ENCODE results near the gene AQP2.

Gene AQP2

GRCh38 chr12:49955899-49956662 lies 5.5 kb downstream of the AQP2 start:
- DNase-seq (ENCODE audit: low spot score): no peak

- DNase-seq (ENCODE audit: low spot score): no peak
These were observed 6.4 kb downstream of the AQP2 start for GRCh38 chr12:49956663-49957569.

- no peak for DNase-seq (ENCODE audit: low spot score)
These were observed 7.0 kb downstream of the AQP2 start for GRCh38 chr12:49957570-49957967.

- peak; percentile 84 for DNase-seq (ENCODE audit: low spot score)
These were observed 9.3 kb downstream of the AQP2 start for GRCh38 chr12:49959685-49960473.

- DNase-seq (ENCODE audit: low spot score): no peak
These were observed 10.1 kb downstream of the AQP2 start for GRCh38 chr12:49960474-49961110.

- no peak for DNase-seq (ENCODE audit: low spot score)
These were observed 10.8 kb downstream of the AQP2 start, which contains the start of gene AQP5 for GRCh38 chr12:49961111-49961922. Gene AQP5 (plus strand): TSS chr12:49961872. CDS start chr12:49962018, 146 bp downstream.

GRCh38 chr12:49961993-49962764 lies 11.6 kb downstream of the AQP2 start:
- DNase-seq (ENCODE audit: low spot score): no peak

- peak; percentile 69 for DNase-seq (ENCODE audit: low spot score)
These were observed 12.6 kb downstream of the AQP2 start for GRCh38 chr12:49962861-49963765.

- no peak for DNase-seq (ENCODE audit: low spot score)
These were observed 13.7 kb downstream of the AQP2 start for GRCh38 chr12:49963976-49964815.

GRCh38 chr12:49964849-49965624 lies 14.5 kb downstream of the AQP2 start:
- DNase-seq (ENCODE audit: low spot score): no peak

GRCh38 chr12:49965836-49966235 lies 15.3 kb downstream of the AQP2 start:
- DNase-seq (ENCODE audit: low spot score): no peak

GRCh38 chr12:49966511-49967041 lies 16.0 kb downstream of the AQP2 start:
- DNase-seq (ENCODE audit: low spot score): no peak

GRCh38 chr12:49967042-49967776 lies 16.7 kb downstream of the AQP2 start:
- DNase-seq (ENCODE audit: low spot score): peak; percentile 88

GRCh38 chr12:49967777-49968250 lies 17.3 kb downstream of the AQP2 start:
- DNase-seq (ENCODE audit: low spot score): no peak

- no peak for DNase-seq (ENCODE audit: low spot score)
These were observed 17.9 kb downstream of the AQP2 start for GRCh38 chr12:49968471-49968870.

GRCh38 chr12:49969027-49969426 lies 18.5 kb downstream of the AQP2 start:
- no peak for DNase-seq (ENCODE audit: low spot score)
